Liver (tissue), 9 donors: ENCODE results near the gene NXN. TPM values are rescaled to one million over a fixed set of nuclear protein-coding genes. Genes with fewer than 3 reads are reported as not detected.

ENCODE experiments used
- DNase-seq: peaks from one replicate; pipeline ENCODE4 v3.0.0-alpha.2; 2017; ENCODE audit warnings: low spot score
- H3K27ac ChIP-seq, 2 donors: one replicate each; pipeline ENCODE4 v1.7.0; 2013; ENCODE audit warnings: inconsistent platforms in 2 of 2, low read length in 2 of 2, control low read depth in 1 of 2, low read depth in 1 of 2, mild to moderate bottlenecking in 1 of 2
- H3K27me3 ChIP-seq, 4 donors: one replicate each; pipeline versions ENCODE4 v1.6.1 to v1.7.0; 2013; ENCODE audit warnings: low read length in 3 of 4, inconsistent platforms in 1 of 4, mild to moderate bottlenecking in 1 of 4, moderate library complexity in 1 of 4; ENCODE audit not compliant: control insufficient read depth in 4 of 4, insufficient read depth in 4 of 4
- H3K36me3 ChIP-seq, 4 donors: one replicate each; pipeline versions ENCODE4 v1.6.1 to v1.7.0; 2013; ENCODE audit warnings: low read length in 3 of 4, mild to moderate bottlenecking in 3 of 4, low read depth in 1 of 4, moderate library complexity in 1 of 4; ENCODE audit not compliant: control insufficient read depth in 4 of 4, insufficient read depth in 3 of 4
- H3K4me1 ChIP-seq, 4 donors: one replicate each; pipeline versions ENCODE4 v1.6.1 to v1.7.0; 2013; ENCODE audit warnings: low read length in 3 of 4, mild to moderate bottlenecking in 3 of 4, moderate library complexity in 1 of 4; ENCODE audit not compliant: control insufficient read depth in 4 of 4, insufficient read depth in 4 of 4
- H3K4me3 ChIP-seq, 3 donors: one replicate each; pipeline versions ENCODE4 v1.6.1 to v1.7.0; 2013; ENCODE audit warnings: low read length in 3 of 3, control low read depth in 1 of 3, low read depth in 1 of 3, mild to moderate bottlenecking in 1 of 3
- H3K9ac ChIP-seq, 2 donors: one replicate each; pipeline ENCODE4 v1.7.0; 2013; ENCODE audit warnings: low read length in 2 of 2, mild to moderate bottlenecking in 2 of 2, moderate library complexity in 2 of 2, control low read depth in 1 of 2, low read depth in 1 of 2
- H3K9me3 ChIP-seq, 4 donors: one replicate each; pipeline versions ENCODE4 v1.6.1 to v1.7.0; 2013; ENCODE audit warnings: low read length in 3 of 4; ENCODE audit not compliant: control insufficient read depth in 4 of 4
- EGR1 ChIP-seq, 2 donors: IDR thresholded peaks; 2 replicates each; pipeline ENCODE4 v1.6.1; 2016 to 2018; ENCODE audit warnings: antibody characterized with exemption in 2 of 2, low read depth in 2 of 2
- FOXA1 ChIP-seq: IDR thresholded peaks from 2 replicates; pipeline ENCODE4 v1.6.1; 2016; ENCODE audit warnings: antibody characterized with exemption
- FOXA2 ChIP-seq: IDR thresholded peaks from 2 replicates; pipeline ENCODE4 v1.6.1; 2016; ENCODE audit warnings: antibody characterized with exemption
- GABPA ChIP-seq, 2 donors: IDR thresholded peaks in 1 of 2; conservative IDR thresholded peaks in 1 of 2; 2 replicates each; pipeline ENCODE4 v1.6.1; 2016; ENCODE audit warnings: antibody characterized with exemption in 2 of 2, mild to moderate bottlenecking in 1 of 2, moderate library complexity in 1 of 2
- HNF4A ChIP-seq, 2 donors: conservative IDR thresholded peaks; 2 replicates each; pipeline ENCODE4 v1.6.1; 2016; ENCODE audit warnings: antibody characterized with exemption in 2 of 2, mild to moderate bottlenecking in 2 of 2
- HNF4G ChIP-seq: IDR thresholded peaks from 2 replicates; pipeline ENCODE4 v1.6.1; 2016; ENCODE audit warnings: antibody characterized with exemption
- JUND ChIP-seq, 2 donors: IDR thresholded peaks; 2 replicates each; pipeline ENCODE4 v1.6.1; 2016; ENCODE audit warnings: antibody characterized with exemption in 2 of 2
- MAX ChIP-seq: IDR thresholded peaks from 2 replicates; pipeline ENCODE4 v1.6.1; 2016; ENCODE audit warnings: antibody characterized with exemption
- NR2F2 ChIP-seq: IDR thresholded peaks from 2 replicates; pipeline ENCODE4 v1.6.1; 2016; ENCODE audit warnings: antibody characterized with exemption
- RAD21 ChIP-seq, 2 donors: IDR thresholded peaks; 2 replicates each; pipeline ENCODE4 v1.6.1; 2016; ENCODE audit warnings: antibody characterized with exemption in 2 of 2, mild to moderate bottlenecking in 2 of 2
- RXRA ChIP-seq, 2 donors: IDR thresholded peaks; 2 replicates each; pipeline ENCODE4 v1.6.1; 2017 to 2018; ENCODE audit warnings: antibody characterized with exemption in 2 of 2, mild to moderate bottlenecking in 1 of 2
- SP1 ChIP-seq: IDR thresholded peaks from 2 replicates; pipeline ENCODE4 v1.6.1; 2018; ENCODE audit warnings: antibody characterized with exemption, mild to moderate bottlenecking
- TAF1 ChIP-seq: conservative IDR thresholded peaks from 2 replicates; pipeline ENCODE4 v1.6.1; 2016; ENCODE audit warnings: antibody characterized with exemption, mild to moderate bottlenecking
- YY1 ChIP-seq: IDR thresholded peaks from 2 replicates; pipeline ENCODE4 v1.6.1; 2016; ENCODE audit warnings: antibody characterized with exemption, mild to moderate bottlenecking
- WGBS: extraction: QIAGEN DNeasy Blood & Tissue Kit; methylation state at CpG from one replicate; pipeline ENCODE4 v1.1.7; 2013; 5-methylcytosine and 5-hydroxymethylcytosine counted together
- polyA plus RNA-seq, 2 donors: library from polyadenylated mRNA; stranded (reverse) in 1 of 2; unstranded in 1 of 2; fragments of 200-250 nt in 1 of 2; fragments of >200 nt in 1 of 2; fragmentation: Nextera tagmentation in 1 of 2; extraction: Ambion mirVana in 1 of 2; gene quantifications; one replicate each; pipeline versions ENCODE4 v1.2.1 to v1.2.3, GENCODE V29; 2013 to 2015
- total RNA-seq, 2 donors: library from RNA; depleted of rRNA; stranded (reverse); fragments of >200 nt; gene quantifications; one replicate each; pipeline ENCODE4 v1.2.3, GENCODE V29; 2014
- TF ChIP-seq, protein P1 (sequence below): fragments of 150-350 bp; IDR thresholded peaks from 2 replicates; pipeline ENCODE4 v1.5.1; 2017; ENCODE audit warnings: improper control_type of control experiment, low read depth, low read length; ENCODE audit not compliant: missing input control
- TF ChIP-seq, protein P2 (sequence below): IDR thresholded peaks from 2 replicates; pipeline ENCODE4 v1.6.1; 2016; ENCODE audit warnings: antibody characterized with exemption
- TF ChIP-seq, protein P3 (sequence below): IDR thresholded peaks from 2 replicates; pipeline ENCODE4 v1.6.1; 2016; ENCODE audit warnings: antibody characterized with exemption, mild to moderate bottlenecking
- TF ChIP-seq, protein P4 (sequence below): IDR thresholded peaks from 2 replicates; pipeline ENCODE4 v1.6.1; 2016; ENCODE audit warnings: antibody characterized with exemption
- donor health status: healthy.
- donor health status: healthy.
- donor health status: healthy.
- donor health status: healthy.
- donor health status: healthy.

NXN gene
- total and polyA plus RNA-seq, 4 donors: 2.3 to 4.5 (median 3.3) TPM

DNA sequence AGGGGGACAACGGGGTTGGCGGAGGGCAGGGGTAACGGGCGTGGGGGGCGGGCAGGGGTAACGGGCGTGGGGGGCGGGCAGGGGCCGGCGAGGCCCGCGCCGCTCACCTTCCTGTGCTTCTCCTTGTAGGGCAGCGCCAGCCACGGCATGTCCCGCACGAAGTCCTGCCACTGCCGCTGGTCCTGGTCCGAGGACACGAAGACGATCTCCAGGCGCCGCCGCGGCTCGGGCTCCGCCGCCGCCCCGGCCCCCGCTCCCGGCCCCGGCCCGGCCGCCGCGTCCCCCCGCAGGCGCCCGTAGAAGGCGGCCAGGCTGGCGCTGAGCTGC, 401 bp downstream of the NXN start (continued):
- TF ChIP-seq, protein P1, sequence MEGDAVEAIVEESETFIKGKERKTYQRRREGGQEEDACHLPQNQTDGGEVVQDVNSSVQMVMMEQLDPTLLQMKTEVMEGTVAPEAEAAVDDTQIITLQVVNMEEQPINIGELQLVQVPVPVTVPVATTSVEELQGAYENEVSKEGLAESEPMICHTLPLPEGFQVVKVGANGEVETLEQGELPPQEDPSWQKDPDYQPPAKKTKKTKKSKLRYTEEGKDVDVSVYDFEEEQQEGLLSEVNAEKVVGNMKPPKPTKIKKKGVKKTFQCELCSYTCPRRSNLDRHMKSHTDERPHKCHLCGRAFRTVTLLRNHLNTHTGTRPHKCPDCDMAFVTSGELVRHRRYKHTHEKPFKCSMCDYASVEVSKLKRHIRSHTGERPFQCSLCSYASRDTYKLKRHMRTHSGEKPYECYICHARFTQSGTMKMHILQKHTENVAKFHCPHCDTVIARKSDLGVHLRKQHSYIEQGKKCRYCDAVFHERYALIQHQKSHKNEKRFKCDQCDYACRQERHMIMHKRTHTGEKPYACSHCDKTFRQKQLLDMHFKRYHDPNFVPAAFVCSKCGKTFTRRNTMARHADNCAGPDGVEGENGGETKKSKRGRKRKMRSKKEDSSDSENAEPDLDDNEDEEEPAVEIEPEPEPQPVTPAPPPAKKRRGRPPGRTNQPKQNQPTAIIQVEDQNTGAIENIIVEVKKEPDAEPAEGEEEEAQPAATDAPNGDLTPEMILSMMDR: no peak
- TF ChIP-seq YY1 (no peak), HNF4A (conservative IDR thresholded peaks at IDR 0.05) (no peak), FOXA2 (no peak), RXRA (IDR thresholded peaks at IDR 0.05) (no peak), FOXA1 (no peak), RAD21 (IDR thresholded peaks at IDR 0.05) (no peak), SP1 (no peak), JUND (IDR thresholded peaks at IDR 0.05) (no peak)
- TF ChIP-seq, protein P2, sequence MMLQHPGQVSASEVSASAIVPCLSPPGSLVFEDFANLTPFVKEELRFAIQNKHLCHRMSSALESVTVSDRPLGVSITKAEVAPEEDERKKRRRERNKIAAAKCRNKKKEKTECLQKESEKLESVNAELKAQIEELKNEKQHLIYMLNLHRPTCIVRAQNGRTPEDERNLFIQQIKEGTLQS: no peak

GRCh38 chr17:978103-979093, 1.2 kb downstream of the NXN start:
- 6% methylated on average over 72 of the region's 72 CpGs for WGBS

DNA sequence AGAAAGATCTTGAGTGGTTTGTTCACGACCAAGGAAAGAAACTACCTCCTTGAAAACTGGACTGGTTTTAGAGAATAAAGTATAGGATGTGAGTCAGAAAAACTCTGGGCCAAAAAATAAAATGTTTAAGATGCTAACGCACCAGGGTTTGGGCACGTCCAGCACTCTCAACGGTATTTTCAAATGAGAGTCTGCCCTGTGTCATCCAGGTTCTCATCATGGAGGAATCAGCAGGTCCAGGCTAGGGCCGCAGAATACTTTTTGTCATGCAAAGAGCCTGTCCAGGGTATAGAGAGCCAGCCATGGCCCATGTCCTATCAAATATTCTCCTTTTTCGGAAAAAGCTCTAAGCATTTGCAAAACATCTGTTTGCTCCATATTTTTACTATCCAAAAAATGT, 2.4 kb downstream of the NXN start:
- Histone ChIP-seq H3K36me3 (peaks cover 0 to 2% (median 0%) of the 10 kb centered on the region in 4 donors), H3K9ac (no peak overlapping the region), H3K4me1 (peaks cover 0 to 23% (median 15%) of the 10 kb centered on the region in 4 donors), H3K9me3 (no peaks in the 10 kb centered on the region), H3K4me3 (no peak overlapping the region), H3K27me3 (no peaks in the 10 kb centered on the region), H3K27ac (no peak overlapping the region)
- DNase-seq: no peak
- WGBS: 94% methylated on average over 6 of the region's 6 CpGs
- TF ChIP-seq, protein P2: no peak
- no peak for TF ChIP-seq RAD21 (IDR thresholded peaks at IDR 0.05)
- TF ChIP-seq MAX: no peak
- no peak for TF ChIP-seq TAF1
- no peak for TF ChIP-seq EGR1 (IDR thresholded peaks at IDR 0.05; ENCODE audit: low read depth in 2 of 2)
- TF ChIP-seq RXRA (IDR thresholded peaks at IDR 0.05): no peak
- TF ChIP-seq HNF4G: no peak
- TF ChIP-seq GABPA (IDR thresholded peaks at IDR 0.05 in 1 of 2, conservative IDR thresholded peaks at IDR 0.05 in 1 of 2): no peak
- TF ChIP-seq, protein P3, sequence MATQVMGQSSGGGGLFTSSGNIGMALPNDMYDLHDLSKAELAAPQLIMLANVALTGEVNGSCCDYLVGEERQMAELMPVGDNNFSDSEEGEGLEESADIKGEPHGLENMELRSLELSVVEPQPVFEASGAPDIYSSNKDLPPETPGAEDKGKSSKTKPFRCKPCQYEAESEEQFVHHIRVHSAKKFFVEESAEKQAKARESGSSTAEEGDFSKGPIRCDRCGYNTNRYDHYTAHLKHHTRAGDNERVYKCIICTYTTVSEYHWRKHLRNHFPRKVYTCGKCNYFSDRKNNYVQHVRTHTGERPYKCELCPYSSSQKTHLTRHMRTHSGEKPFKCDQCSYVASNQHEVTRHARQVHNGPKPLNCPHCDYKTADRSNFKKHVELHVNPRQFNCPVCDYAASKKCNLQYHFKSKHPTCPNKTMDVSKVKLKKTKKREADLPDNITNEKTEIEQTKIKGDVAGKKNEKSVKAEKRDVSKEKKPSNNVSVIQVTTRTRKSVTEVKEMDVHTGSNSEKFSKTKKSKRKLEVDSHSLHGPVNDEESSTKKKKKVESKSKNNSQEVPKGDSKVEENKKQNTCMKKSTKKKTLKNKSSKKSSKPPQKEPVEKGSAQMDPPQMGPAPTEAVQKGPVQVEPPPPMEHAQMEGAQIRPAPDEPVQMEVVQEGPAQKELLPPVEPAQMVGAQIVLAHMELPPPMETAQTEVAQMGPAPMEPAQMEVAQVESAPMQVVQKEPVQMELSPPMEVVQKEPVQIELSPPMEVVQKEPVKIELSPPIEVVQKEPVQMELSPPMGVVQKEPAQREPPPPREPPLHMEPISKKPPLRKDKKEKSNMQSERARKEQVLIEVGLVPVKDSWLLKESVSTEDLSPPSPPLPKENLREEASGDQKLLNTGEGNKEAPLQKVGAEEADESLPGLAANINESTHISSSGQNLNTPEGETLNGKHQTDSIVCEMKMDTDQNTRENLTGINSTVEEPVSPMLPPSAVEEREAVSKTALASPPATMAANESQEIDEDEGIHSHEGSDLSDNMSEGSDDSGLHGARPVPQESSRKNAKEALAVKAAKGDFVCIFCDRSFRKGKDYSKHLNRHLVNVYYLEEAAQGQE: no peak
- TF ChIP-seq SP1: no peak
- TF ChIP-seq HNF4A (conservative IDR thresholded peaks at IDR 0.05): no peak
- TF ChIP-seq JUND (IDR thresholded peaks at IDR 0.05): no peak
- TF ChIP-seq, protein P4, sequence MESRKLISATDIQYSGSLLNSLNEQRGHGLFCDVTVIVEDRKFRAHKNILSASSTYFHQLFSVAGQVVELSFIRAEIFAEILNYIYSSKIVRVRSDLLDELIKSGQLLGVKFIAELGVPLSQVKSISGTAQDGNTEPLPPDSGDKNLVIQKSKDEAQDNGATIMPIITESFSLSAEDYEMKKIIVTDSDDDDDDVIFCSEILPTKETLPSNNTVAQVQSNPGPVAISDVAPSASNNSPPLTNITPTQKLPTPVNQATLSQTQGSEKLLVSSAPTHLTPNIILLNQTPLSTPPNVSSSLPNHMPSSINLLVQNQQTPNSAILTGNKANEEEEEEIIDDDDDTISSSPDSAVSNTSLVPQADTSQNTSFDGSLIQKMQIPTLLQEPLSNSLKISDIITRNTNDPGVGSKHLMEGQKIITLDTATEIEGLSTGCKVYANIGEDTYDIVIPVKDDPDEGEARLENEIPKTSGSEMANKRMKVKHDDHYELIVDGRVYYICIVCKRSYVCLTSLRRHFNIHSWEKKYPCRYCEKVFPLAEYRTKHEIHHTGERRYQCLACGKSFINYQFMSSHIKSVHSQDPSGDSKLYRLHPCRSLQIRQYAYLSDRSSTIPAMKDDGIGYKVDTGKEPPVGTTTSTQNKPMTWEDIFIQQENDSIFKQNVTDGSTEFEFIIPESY: no peak
- no peak for TF ChIP-seq NR2F2
- no peak for TF ChIP-seq YY1

More at GRCh38 chr17:978103-979093, 1.2 kb downstream of the NXN start:
- Histone ChIP-seq H3K36me3 (peaks cover 0 to 2% (median 0%) of the 10 kb centered on the region in 4 donors), H3K27me3 (no peaks in the 10 kb centered on the region), H3K4me1 (peaks cover 0 to 23% (median 15%) of the 10 kb centered on the region in 4 donors), H3K9me3 (no peaks in the 10 kb centered on the region), H3K4me3 (peak overlapping the region; percentile 2 to 79 (median 55)), H3K27ac (peak overlapping the region in 1 of 2 donors; percentile 25), H3K9ac (no peak overlapping the region)
- TF ChIP-seq HNF4A (conservative IDR thresholded peaks at IDR 0.05) (no peak), RAD21 (IDR thresholded peaks at IDR 0.05) (peak; percentile 3 to 11)
- DNase-seq: no peak
